SK-N-MC (cell line): ENCODE data around the gene RFX2.

Experiments
- FOXP2 ChIP-seq: optimal IDR thresholded peaks from 2 replicates; pipeline ENCODE3; 2011; ENCODE audit warnings: mild to moderate bottlenecking, moderate library complexity; ENCODE audit not compliant: insufficient read depth; ENCODE audit errors: extremely low read length, control extremely low read depth
- POLR2AphosphoS5 ChIP-seq: IDR thresholded peaks from 2 replicates; pipeline ENCODE4 v1.6.1; 2012; ENCODE audit warnings: mild to moderate bottlenecking, low read depth, low read length, borderline replicate concordance

DNA sequence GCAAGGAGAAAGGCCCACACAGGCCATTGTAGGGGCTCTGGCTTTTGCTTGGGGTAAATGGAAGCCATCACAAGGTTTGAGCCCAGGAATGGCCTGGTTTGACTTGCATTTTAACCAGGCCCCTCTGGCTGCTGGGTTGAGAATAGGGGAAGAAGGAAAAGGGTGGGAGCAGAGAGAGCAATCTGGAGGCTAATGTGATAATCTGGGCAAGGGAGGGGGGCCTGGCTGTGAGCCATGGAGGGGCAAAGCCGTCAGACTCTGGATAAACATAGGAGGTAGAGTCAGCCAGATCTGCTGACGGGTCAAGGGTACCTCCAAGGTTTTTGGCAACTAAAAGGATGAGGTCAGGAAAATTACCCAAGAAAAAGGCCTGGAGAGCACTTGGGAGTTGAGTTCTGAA is 41.6 kb downstream of the RFX2 start:
- no peak for TF ChIP-seq FOXP2
- TF ChIP-seq POLR2AphosphoS5 = no peak
